T47D (cell line): ENCODE data around the gene NRXN2.

Source experiments
- DNase-seq, 2 experiments: peaks; one replicate each; pipeline versions ENCODE4 v3.0.0 to v3.0.0-alpha.2; 2011 to 2012; ENCODE audit warnings: low read depth in 1 of 2, low spot score in 1 of 2
- JUND ChIP-seq: IDR thresholded peaks from 2 replicates; pipeline ENCODE4 v1.6.1; 2012; ENCODE audit warnings: low read depth
- in situ Hi-C: cut with HindIII; loops from 2 replicates; pipeline ENCODE4 v1.10.0; 2016; ENCODE audit warnings: low sequenced_read_pairs, low pct_unique_long_range_greater_than_20kb

The NRXN2 gene

DNA sequence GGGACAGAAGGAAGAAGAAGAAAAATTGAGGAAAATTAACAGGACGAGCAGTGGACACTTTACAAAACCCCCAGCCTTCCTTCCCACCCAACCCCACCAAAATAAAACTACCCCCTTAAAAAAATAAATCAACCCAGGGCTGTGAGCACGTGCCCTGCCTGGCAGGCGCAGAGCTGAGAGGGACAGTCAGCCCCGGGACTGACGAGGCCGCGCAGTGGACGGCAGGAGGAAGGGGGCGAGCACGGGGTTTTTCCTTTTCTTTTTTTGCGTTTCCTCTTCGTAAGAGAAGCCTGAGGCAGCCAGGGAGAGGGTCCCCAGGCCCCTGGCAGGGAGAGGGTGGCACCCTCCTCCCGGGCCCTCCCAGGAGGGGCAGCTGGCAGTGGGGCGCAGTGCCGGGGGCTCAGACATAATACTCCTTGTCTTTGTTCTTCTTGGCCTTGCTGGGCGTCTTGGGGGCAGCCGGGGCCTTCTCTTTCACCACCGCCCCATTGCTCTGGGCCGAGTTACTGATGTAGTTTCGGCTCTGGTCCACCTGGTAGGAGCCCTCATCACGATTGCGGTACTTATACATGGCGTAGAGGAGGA lies 116.1 kb downstream of the NRXN2 start:
- no peak for DNase-seq
- in situ Hi-C loops = no loop called here
- TF ChIP-seq JUND = no peak

DNA sequence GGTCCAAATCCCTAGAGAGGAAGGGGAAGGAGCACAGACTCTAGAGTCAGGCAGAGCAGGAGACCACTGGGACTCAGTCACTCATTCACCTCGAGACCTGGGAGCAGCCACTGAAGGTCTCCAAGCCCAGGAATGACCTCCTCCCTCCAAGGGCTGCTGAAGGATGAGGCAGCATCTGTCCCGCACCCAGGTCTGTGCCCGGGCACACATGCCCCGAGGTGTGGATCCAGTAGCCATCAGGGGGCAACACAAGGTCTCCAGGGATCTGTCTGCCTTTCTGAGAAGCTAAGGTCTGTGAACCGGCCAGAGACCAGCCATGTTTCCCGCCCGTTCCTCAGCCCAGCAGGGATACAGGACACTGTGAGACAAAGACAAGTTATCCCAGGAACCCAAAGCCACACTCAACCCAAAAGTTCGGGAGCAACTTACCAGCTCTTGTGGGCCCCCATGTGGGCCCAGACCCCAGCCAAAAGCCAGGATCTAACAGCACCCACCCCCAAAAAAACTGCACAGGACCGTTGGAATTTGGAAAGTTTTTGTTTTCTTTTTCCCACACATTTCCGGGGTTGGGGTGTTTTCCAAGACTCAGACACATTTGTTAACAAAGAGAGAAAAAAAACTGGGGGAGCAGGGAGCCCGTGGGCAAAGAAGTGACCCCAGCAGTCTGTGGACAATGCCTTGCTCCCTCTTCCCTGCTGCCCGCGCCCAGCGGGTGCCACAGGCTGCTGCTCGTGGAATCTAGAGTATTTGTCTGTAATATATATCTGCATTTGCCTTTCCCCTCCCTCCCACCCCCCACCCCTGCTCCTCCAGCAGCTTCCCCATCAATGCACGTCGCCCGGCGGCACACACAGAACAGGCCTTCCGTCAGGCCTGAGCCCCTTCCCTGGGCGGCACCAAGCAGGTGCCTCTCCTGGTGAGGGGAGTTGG lies 117.1 kb downstream of the NRXN2 start:
- in situ Hi-C loops = no loop called here
- no peak for TF ChIP-seq JUND
- no peak for DNase-seq

DNA sequence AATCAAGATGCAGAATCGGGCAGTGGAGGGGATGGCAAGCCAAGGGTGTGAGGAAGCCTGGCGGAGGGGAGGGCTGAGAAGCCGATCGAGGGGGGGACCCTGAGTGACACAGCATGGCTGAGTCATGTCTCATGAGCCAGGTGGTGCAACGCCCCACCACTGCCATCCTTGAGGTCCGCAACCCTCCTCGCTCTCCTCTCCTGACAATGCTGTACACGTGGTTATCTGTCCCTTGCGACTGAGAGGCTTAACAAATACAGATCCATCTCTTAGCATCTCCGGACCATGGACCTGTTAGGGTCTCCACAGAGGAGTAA lies 117.8 kb downstream of the NRXN2 start:
- in situ Hi-C loops = no loop called here
- TF ChIP-seq JUND = no peak
- no peak for DNase-seq

DNA sequence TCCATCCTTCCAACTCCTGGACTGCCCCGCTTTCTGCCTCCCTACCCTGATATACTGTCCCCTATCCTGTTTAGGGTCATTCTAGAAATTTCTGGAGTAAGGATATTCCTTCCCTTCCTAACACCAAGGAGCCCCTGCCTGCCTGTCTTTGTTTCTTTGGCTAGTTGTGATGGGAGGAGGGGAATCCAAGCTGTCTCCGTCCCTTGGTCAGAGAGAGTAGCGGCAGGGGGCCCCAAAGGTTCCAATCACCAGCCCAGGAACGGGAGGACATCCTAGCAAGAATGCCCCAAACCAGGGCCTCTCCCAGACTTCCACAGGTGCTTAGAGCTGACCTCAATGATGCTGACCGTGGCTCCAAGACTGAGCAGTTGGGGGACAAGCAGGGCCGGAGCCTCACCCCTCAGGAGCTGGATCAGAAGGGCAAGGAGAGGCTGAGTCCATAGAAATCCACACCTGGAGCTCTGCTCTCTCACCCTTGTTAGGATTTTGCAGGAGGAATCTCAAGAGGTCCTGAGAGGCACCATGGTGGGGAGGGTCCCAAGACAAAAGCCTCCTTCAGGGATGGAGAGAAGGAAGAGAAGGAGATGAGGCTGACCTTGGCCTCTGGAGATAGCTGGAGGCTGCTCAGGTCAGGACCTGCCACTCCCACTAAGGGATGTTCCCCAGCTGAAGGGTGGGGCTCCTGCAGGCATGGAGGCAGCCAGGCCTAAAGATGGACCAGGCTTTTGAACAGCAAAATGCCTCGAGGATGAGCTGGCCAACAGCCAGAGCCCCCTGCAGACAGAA lies 118.3 kb downstream of the NRXN2 start:
- in situ Hi-C loops = no loop called here
- no peak for TF ChIP-seq JUND
- no peak for DNase-seq

DNA sequence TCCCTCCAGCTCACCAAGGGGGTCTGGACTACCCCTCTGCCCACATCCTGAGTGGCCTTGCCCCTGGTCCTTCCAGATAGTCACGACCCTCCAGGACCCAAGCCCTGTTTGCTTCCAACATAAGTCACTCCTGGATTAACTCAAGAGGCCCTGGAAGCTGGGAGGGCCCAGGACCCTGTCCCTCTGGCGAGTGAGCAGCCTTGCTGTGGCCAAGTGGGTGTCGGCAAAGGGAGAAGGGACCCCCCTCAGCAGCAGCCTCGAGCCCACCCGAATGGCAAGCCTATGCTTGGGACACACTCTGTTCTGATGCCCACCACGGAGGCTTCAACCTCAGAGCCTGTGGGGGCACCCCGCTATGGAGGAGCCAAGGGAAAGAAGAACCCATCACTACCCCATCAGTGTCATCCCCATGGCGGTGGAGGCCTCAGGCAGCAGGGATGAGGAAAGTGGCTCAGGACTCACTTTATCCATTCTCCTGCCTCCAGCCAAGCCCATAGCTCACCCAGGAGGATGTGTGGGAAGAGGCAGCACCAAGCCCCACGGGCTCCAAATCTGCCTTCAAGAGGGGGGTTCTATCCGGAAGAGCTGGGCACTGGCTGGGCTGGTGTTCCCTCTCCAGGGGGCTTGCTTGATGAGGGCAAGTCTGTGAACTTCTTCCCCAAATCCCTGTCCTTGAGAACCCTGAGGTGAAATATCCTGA lies 119.4 kb downstream of the NRXN2 start:
- TF ChIP-seq JUND = no peak
- in situ Hi-C loops = no loop called here
- DNase-seq = no peak

DNA sequence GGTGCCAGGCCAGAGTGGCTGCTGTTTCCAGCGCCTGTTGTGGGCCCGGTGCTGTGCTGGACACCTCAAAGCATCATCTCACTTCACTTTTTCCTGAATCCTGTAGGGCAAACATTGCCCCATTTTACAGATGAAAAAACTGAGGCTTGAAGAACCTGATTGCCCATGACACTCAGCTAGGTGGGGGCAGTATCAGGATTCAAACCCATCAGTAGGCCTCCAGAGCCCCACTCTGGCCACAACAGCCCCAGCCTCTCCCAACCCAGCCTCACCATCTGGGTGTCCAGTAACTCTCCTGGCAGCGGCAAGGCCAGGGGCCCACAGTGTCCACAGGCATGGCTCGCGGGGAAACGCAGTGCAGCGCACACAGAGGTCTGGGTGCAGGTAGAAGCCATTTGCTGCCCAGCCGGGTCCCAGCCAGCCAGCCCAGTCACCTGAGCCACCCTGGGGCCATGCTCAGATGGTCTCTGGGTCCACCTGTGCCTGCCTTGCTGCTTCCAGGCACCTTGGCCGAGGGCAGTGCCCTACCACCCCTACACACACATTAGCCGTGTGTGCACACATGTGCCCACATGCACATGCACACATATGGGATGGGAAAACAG lies 120.4 kb downstream of the NRXN2 start:
- TF ChIP-seq JUND = no peak
- in situ Hi-C loops = no loop called here
- DNase-seq = no peak

DNA sequence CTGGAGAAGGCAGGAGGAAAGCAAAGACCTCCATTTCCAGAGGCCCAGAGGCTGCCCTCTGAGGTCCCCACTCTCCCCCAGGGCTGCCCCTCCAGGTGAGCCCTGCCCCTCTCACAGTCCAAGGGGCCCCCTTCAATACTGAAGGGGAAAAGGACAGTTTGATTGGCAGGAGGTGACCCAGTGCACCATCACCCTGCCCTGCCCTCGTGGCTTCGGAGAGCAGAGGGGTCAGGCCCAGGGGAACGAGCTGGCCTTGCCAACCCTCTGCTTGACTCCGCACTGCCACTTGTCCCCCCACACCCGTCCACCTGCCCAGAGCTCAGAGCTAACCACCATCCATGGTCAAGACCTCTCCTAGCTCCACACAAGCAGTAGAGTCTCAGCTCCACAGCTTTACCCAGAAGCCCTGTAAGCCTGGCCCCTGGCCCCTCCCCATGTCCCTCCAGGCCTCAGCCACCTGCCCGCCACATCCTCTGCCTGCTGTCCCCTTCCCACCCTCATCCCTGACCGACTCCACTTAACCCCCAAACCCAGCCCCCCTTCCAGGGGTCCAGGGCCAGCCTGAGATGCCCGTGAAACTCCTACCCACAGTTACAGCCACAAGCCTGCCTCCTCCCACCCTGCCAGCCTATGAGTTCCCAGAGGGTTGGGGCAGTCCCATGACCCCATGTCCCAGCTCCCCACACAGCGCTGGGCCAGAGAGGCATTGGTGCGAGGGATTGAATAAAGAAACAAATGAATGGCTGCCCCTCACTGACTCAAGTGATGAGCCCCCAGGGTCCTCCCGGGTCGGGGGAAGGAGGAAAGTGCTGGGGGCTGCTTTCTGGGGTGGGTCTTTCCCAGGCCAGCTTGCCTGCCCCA lies 121.2 kb downstream of the NRXN2 start:
- no peak for TF ChIP-seq JUND
- in situ Hi-C loops = no loop called here
- no peak for DNase-seq

DNA sequence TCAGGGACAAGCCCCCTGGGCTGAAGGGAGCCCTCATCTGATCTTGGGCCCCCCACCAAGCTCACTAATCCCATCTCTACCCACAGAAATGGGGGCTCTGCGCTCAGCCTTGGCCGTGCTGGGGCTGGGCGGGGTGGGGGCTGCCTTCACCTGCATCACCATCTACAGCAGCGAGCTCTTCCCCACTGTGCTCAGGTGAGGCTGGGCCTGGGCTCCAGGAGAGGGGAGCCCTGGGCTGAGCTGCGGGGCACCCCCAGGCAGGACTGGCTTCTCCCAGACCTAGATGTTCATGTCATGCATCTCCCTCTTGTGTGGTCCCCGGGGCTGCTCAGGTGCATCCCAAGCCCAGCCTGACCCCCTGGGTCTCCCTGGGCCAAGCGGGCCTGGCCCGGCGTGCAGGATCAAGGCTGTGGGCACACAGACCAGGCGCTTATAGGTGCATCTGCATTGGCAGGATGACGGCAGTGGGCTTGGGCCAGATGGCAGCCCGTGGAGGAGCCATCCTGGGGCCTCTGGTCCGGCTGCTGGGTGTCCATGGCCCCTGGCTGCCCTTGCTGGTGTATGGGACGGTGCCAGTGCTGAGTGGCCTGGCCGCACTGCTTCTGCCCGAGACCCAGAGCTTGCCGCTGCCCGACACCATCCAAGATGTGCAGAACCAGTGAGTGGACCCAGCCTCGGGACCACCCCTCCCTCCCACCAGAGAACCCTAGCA lies 122.6 kb downstream of the NRXN2 start:
- in situ Hi-C loops = no loop called here
- no peak for TF ChIP-seq JUND
- no peak for DNase-seq

DNA sequence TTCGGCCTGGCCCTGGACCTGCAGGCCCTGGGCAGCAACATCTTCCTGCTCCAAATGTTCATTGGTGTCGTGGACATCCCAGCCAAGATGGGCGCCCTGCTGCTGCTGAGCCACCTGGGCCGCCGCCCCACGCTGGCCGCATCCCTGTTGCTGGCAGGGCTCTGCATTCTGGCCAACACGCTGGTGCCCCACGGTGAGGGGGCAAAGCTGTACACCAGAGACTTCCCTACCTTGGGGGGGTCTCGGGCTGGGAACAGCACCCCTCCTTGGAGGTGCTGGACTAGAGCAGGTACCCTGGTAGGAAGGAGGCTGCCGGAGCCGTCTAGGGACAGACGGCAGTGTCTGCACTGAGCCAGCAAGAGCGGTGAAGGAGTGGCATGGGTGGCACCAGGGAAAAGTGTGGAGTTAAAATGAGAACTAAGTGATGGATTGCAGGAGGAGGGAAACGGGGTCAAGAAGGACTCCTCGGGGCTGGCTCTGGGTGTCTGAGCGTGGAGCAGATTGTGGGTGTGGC lies 123.2 kb downstream of the NRXN2 start:
- no peak for TF ChIP-seq JUND
- in situ Hi-C loops = no loop called here
- DNase-seq = no peak

DNA sequence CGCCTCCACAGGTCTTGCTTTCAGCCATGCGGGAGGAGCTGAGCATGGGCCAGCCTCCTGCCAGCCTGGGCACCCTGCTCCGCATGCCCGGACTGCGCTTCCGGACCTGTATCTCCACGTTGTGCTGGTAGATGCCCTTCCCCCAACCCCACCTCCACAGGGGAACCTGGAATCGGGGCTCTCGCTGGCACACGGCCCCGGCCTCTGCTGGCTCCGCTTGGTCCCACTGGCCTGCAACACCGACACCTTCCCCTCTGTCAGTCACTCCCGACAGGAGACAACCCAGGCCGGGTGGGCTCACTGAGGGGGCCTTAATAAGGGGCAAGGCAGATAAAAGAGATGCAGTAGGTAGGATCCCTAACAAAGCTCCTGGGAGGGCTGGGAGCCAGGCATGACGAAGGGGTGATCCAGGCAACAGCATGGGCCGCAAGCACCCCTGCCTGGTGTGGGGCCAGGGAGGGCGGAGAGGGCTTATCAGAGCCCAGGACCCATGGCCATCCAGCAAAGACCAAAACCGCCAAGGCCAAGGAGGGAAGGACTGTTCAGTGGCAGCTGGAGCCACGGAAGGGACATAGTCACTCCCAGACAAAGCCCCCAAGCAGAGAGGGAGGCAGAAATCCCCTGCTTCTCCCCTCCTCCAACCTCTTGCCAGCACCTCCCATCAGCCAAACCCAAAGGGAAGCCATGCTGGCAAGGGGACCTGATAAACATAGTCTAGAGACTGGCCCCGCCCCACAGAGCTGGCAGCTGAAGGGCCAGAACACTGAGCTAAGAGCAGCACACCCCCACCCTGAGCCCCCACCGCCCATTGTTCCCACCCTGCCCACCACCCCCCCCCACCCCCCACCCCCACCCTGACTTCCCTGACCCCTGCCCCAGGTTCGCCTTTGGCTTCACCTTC lies 124.0 kb downstream of the NRXN2 start:
- no peak for TF ChIP-seq JUND
- in situ Hi-C loops = no loop called here
- no peak for DNase-seq
